Right lobe of liver (tissue), 4 donors: Measurements from ENCODE around the gene C11orf97.

Experiments
- POLR2A ChIP-seq: fragments of 450-650 bp; IDR thresholded peaks from one replicate; pipeline ENCODE4 v1.6.1; 2017; ENCODE audit warnings: antibody characterized with exemption, mild to moderate bottlenecking
- TF ChIP-seq, protein P1 (sequence below), 4 donors: fragments of 200-600 bp in 3 of 4; fragments of 450-650 bp in 1 of 4; IDR thresholded peaks; one replicate each; pipeline versions ENCODE4 v1.5.1 to v1.8.0; 2016 to 2022; ENCODE audit warnings: antibody characterized with exemption in 4 of 4, mild to moderate bottlenecking in 2 of 4
- donor health status: DM: no; HTN: no; CAD: no.
- donor health status: DM: no; HTN: no; CAD: no.
- donor health status: DM: no; HTN: yes; CAD: no.

GRCh38 chr11:94549146-94549545, 36.9 kb downstream of the C11orf97 start:
- TF ChIP-seq, protein P1, sequence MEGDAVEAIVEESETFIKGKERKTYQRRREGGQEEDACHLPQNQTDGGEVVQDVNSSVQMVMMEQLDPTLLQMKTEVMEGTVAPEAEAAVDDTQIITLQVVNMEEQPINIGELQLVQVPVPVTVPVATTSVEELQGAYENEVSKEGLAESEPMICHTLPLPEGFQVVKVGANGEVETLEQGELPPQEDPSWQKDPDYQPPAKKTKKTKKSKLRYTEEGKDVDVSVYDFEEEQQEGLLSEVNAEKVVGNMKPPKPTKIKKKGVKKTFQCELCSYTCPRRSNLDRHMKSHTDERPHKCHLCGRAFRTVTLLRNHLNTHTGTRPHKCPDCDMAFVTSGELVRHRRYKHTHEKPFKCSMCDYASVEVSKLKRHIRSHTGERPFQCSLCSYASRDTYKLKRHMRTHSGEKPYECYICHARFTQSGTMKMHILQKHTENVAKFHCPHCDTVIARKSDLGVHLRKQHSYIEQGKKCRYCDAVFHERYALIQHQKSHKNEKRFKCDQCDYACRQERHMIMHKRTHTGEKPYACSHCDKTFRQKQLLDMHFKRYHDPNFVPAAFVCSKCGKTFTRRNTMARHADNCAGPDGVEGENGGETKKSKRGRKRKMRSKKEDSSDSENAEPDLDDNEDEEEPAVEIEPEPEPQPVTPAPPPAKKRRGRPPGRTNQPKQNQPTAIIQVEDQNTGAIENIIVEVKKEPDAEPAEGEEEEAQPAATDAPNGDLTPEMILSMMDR (IDR thresholded peaks at IDR 0.05) = no peak
- no peak for TF ChIP-seq POLR2A
